AG04450 (cell line): Measurements from ENCODE around the gene EYA4. TPM values are rescaled to one million over a fixed set of nuclear protein-coding genes. Genes with fewer than 3 reads are reported as not detected.

Experiments
- CTCF ChIA-PET: fragments of 300-600, 350-600 bp; formaldehyde crosslinking; extraction: SDS; loops from one replicate; lab custom pipeline; 2022; ENCODE audit warnings: antibody characterized with exemption, inconsistent platforms; lab: Charles Lee
- POLR2A ChIA-PET: fragments of 350-600 bp; formaldehyde crosslinking; extraction: SDS; loops from one replicate; lab custom pipeline; 2021; ENCODE audit warnings: antibody characterized with exemption, inconsistent platforms; lab: Yijun Ruan, JAX
- DNase-seq: peaks from one replicate; pipeline ENCODE4 v3.0.0-alpha.2; 2011; ENCODE audit warnings: low read depth, low spot score
- H3K27ac ChIP-seq: one replicate; pipeline ENCODE4 v1.5.1; 2012; ENCODE audit warnings: low read depth, low read length, control low read depth
- H3K27me3 ChIP-seq: one replicate; pipeline ENCODE4 v1.6.0; 2012; ENCODE audit warnings: low read length; ENCODE audit not compliant: control insufficient read depth, insufficient read depth
- H3K4me3 ChIP-seq: 2 replicates; pipeline ENCODE4 v1.5.1; 2011; ENCODE audit warnings: mild to moderate bottlenecking, low read depth, low read length, control low read depth
- H3K9me3 ChIP-seq: 2 replicates; pipeline ENCODE4 v1.5.1; 2012; ENCODE audit warnings: low read length; ENCODE audit not compliant: control insufficient read depth, insufficient read depth
- CTCF ChIP-seq: IDR thresholded peaks from 2 replicates; pipeline ENCODE4 v1.5.1; 2011; ENCODE audit warnings: low read depth, low read length, control low read depth, inconsistent platforms
- polyA plus RNA-seq: library from polyadenylated mRNA; depleted of rRNA; stranded (reverse); fragments of >200 nt; gene quantifications from 2 replicates; pipeline ENCODE4 v1.2.3, GENCODE V29; 2011

Gene EYA4
- polyA plus RNA-seq, 1 experiment = 37.8 TPM

GRCh38 chr6:133399426-133399825 is 158.3 kb downstream of the EYA4 start:
- H3K4me3 ChIP-seq = no peak overlapping the region
- no peak overlapping the region for H3K27ac ChIP-seq
- CTCF ChIA-PET = no interaction called here
- no peak for DNase-seq
- no peaks in the 10 kb centered on the region for H3K27me3 ChIP-seq
- no peaks in the 10 kb centered on the region for H3K9me3 ChIP-seq
- TF ChIP-seq CTCF = no peak
- POLR2A ChIA-PET = no interaction called here

- ChIA-PET CTCF (no interaction called here), POLR2A (no interaction called here)
- no peak for TF ChIP-seq CTCF
- no peak for DNase-seq
- H3K27ac ChIP-seq = no peak overlapping the region
- no peaks in the 10 kb centered on the region for H3K27me3 ChIP-seq
- no peaks in the 10 kb centered on the region for H3K9me3 ChIP-seq
- no peak overlapping the region for H3K4me3 ChIP-seq
These were observed 163.0 kb downstream of the EYA4 start for GRCh38 chr6:133404151-133404550.

- H3K27ac ChIP-seq = no peak overlapping the region
- no peak for DNase-seq
- no peak overlapping the region for H3K4me3 ChIP-seq
- TF ChIP-seq CTCF = no peak
- no peaks in the 10 kb centered on the region for H3K27me3 ChIP-seq
- no peaks in the 10 kb centered on the region for H3K9me3 ChIP-seq
- POLR2A ChIA-PET = no interaction called here
- CTCF ChIA-PET = no interaction called here
These were observed 163.6 kb downstream of the EYA4 start for GRCh38 chr6:133404728-133405127.

GRCh38 chr6:133407320-133408100 is 166.4 kb downstream of the EYA4 start:
- POLR2A ChIA-PET = no interaction called here
- Histone ChIP-seq H3K27me3 (no peaks in the 10 kb centered on the region), H3K27ac (no peak overlapping the region), H3K4me3 (no peak overlapping the region), H3K9me3 (no peaks in the 10 kb centered on the region)
- CTCF ChIA-PET = no interaction called here
- no peak for DNase-seq
- no peak for TF ChIP-seq CTCF

GRCh38 chr6:133408132-133408531 is 167.0 kb downstream of the EYA4 start:
- H3K27me3 ChIP-seq = no peaks in the 10 kb centered on the region
- ChIA-PET POLR2A (no interaction called here), CTCF (no interaction called here)
- H3K4me3 ChIP-seq = no peak overlapping the region
- DNase-seq = no peak
- TF ChIP-seq CTCF = no peak
- no peaks in the 10 kb centered on the region for H3K9me3 ChIP-seq
- no peak overlapping the region for H3K27ac ChIP-seq
